Stomach (tissue), 4 donors: ENCODE data around the gene TNFRSF21.

Experiments used
- CTCF ChIP-seq, 7 experiments: fragments of 450-650 bp in 4 of 7; fragments of 200-600 bp in 3 of 7; sonication (generic) in 3 of 7; IDR thresholded peaks; one replicate each; pipeline ENCODE4 v1.5.1; 2016 to 2019; ENCODE audit warnings: antibody characterized with exemption in 7 of 7, control low read depth in 2 of 7, mild to moderate bottlenecking in 1 of 7
- POLR2A ChIP-seq, 4 donors: fragments of 450-650 bp; IDR thresholded peaks; one replicate each; pipeline ENCODE4 v1.6.1; 2016; ENCODE audit warnings: antibody characterized with exemption in 4 of 4, control low read depth in 2 of 4, mild to moderate bottlenecking in 1 of 4, moderate library complexity in 1 of 4

GRCh38 chr6:47234266-47234933 is 75.3 kb downstream of the TNFRSF21 start:
- TF ChIP-seq CTCF (IDR thresholded peaks at IDR 0.05) (no peak), POLR2A (IDR thresholded peaks at IDR 0.05) (no peak)
